Neuronal stem cell (in vitro differentiated cells): ENCODE results near the gene MUC20.

Experiments
- DNase-seq: peaks from one replicate; pipeline ENCODE4 v3.0.0-alpha.2; 2013; ENCODE audit warnings: low spot score
- H2AFZ ChIP-seq: one replicate; pipeline ENCODE4 v1.6.1; 2013; ENCODE audit warnings: mild to moderate bottlenecking, low read length, inconsistent platforms
- H2AK5ac ChIP-seq: 2 replicates; pipeline ENCODE4 v1.6.1; 2013; ENCODE audit warnings: low read depth, mild to moderate bottlenecking, inconsistent platforms, low read length, moderate library complexity, mixed read lengths
- H2BK120ac ChIP-seq: 2 replicates; pipeline ENCODE4 v1.6.1; 2013; ENCODE audit warnings: low read depth, mild to moderate bottlenecking, inconsistent platforms, low read length, moderate library complexity, mixed read lengths
- H2BK12ac ChIP-seq: one replicate; pipeline ENCODE4 v1.6.1; 2013; ENCODE audit warnings: low read length, inconsistent platforms
- H2BK15ac ChIP-seq: 2 replicates; pipeline ENCODE4 v1.6.1; 2013; ENCODE audit warnings: mild to moderate bottlenecking, low read length, inconsistent platforms, mixed read lengths
- H2BK5ac ChIP-seq: one replicate; pipeline ENCODE4 v1.6.1; 2013; ENCODE audit warnings: inconsistent platforms, mild to moderate bottlenecking, low read length, moderate library complexity
- H3K14ac ChIP-seq: one replicate; pipeline ENCODE4 v1.6.1; 2013; ENCODE audit warnings: low read length, inconsistent platforms
- H3K18ac ChIP-seq: 2 replicates; pipeline ENCODE4 v1.6.1; 2013; ENCODE audit warnings: low read length, inconsistent platforms
- H3K23ac ChIP-seq: 2 replicates; pipeline ENCODE4 v1.6.1; 2013; ENCODE audit warnings: low read depth, mild to moderate bottlenecking, mixed read lengths, low read length, inconsistent platforms; ENCODE audit not compliant: poor library complexity
- H3K27ac ChIP-seq: replicated peaks from 3 replicates; pipeline ENCODE4 v1.5.1; 2013; ENCODE audit warnings: low read length, inconsistent platforms
- H3K27me3 ChIP-seq, 3 experiments: 2 replicates each; pipeline ENCODE4 v1.6.1; 2013; ENCODE audit warnings: low read length in 3 of 3, mild to moderate bottlenecking in 2 of 3, inconsistent platforms in 1 of 3, low read depth in 1 of 3, mixed read lengths in 1 of 3, moderate library complexity in 1 of 3; ENCODE audit not compliant: control insufficient read depth in 3 of 3, insufficient read depth in 3 of 3
- H3K36me3 ChIP-seq, 2 donors: replicated peaks in 1 of 2; 2 replicates each; pipeline ENCODE4 v1.6.1; 2013; ENCODE audit warnings: low read length in 2 of 2; ENCODE audit not compliant: control insufficient read depth in 2 of 2, insufficient read depth in 2 of 2
- H3K4ac ChIP-seq: 2 replicates; pipeline ENCODE4 v1.6.1; 2013; ENCODE audit warnings: inconsistent platforms, mild to moderate bottlenecking, low read length, moderate library complexity
- H3K4me1 ChIP-seq, 2 donors: 1 replicate in 1 of 2; 2 replicates in 1 of 2; pipeline ENCODE4 v1.6.1; 2013; ENCODE audit warnings: low read length in 2 of 2, low read depth in 1 of 2; ENCODE audit not compliant: control insufficient read depth in 2 of 2, insufficient read depth in 1 of 2
- H3K4me2 ChIP-seq: one replicate; pipeline ENCODE4 v1.6.1; 2013; ENCODE audit warnings: mild to moderate bottlenecking, low read length, inconsistent platforms; ENCODE audit not compliant: insufficient read depth, poor library complexity, severe bottlenecking
- H3K4me3 ChIP-seq, 2 donors: 2 replicates each; pipeline ENCODE4 v1.5.1; 2013; ENCODE audit warnings: low read length in 2 of 2, mild to moderate bottlenecking in 2 of 2, inconsistent platforms in 1 of 2, moderate library complexity in 1 of 2
- H3K79me1 ChIP-seq: one replicate; pipeline ENCODE4 v1.6.1; 2013; ENCODE audit warnings: low read depth, mild to moderate bottlenecking, inconsistent platforms, low read length, moderate library complexity
- H3K9ac ChIP-seq: one replicate; pipeline ENCODE4 v1.6.1; 2013; ENCODE audit warnings: mild to moderate bottlenecking, low read depth, low read length, inconsistent platforms; ENCODE audit not compliant: poor library complexity
- H3K9me3 ChIP-seq, 2 donors: replicated peaks in 1 of 2; 2 replicates each; pipeline versions ENCODE3 to v1.6.1; 2013; ENCODE audit warnings: low read length in 2 of 2, mild to moderate bottlenecking in 2 of 2, inconsistent platforms in 1 of 2, low read depth in 1 of 2, mixed read lengths in 1 of 2, moderate library complexity in 1 of 2; ENCODE audit not compliant: control insufficient read depth in 2 of 2, insufficient read depth in 1 of 2
- H4K8ac ChIP-seq: one replicate; pipeline ENCODE4 v1.6.1; 2013; ENCODE audit warnings: low read depth, mild to moderate bottlenecking, inconsistent platforms, low read length, moderate library complexity
- H4K91ac ChIP-seq: one replicate; pipeline ENCODE4 v1.6.1; 2013; ENCODE audit warnings: low read length, low read depth, mild to moderate bottlenecking, inconsistent platforms; ENCODE audit not compliant: poor library complexity
- WGBS, 2 donors: extraction: QIAGEN DNeasy Blood & Tissue Kit; methylation state at CpG; one replicate each; pipeline ENCODE4 v1.1.7; 2013; ENCODE audit warnings: missing lambda C conversion rate in 2 of 2, mixed read lengths in 1 of 2; ENCODE audit not compliant: insufficient read length in 2 of 2, insufficient replicate concordance in 1 of 2; ENCODE audit errors: extremely low coverage in 2 of 2; 5-methylcytosine and 5-hydroxymethylcytosine counted together

MUC20 gene

DNA sequence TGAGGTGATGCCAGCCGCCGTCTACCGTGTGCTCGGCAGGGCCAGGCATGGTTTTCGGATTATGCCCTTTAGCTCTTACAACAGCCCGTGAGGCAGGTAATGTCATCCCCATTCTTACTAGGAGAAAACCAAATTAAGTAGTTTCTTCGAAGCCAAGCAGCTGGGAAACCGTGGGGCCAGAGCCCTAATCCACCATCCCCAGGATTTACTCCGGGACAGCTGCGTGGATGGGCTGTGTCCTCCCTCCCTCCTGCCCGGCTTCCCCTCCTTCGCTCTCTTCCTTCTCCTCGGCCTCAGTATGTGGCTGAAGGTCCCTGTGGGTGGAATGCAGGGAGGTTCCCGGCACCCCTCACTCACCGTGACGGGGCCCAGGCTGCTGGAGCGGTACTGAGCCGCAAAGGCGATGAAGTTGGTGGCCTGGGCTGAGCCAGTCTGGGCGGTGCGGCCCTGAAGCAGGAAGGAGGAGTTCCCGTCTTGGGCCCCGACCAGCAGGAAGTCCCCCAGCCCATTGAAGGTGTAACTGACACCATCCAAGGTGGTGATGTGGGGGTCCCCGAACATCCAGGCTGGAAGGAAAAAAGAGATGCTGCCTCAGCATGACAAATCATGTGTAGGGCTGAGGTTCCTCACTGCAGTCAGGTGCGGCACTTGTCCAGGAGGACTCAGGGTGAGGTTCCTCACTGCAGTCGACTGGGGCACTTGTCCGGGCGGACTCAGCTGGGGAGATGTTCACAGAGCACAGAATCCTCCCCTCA, 42.5 kb downstream of the MUC20 start:
- Histone ChIP-seq H2BK12ac (no peak overlapping the region), H2AFZ (no peak overlapping the region), H3K9me3 (no peaks in the 10 kb centered on the region), H2AK5ac (peak overlapping the region; percentile 56), H3K36me3 (no peaks in the 10 kb centered on the region), H3K4me3 (no peak overlapping the region), H3K27me3 (peaks cover 0 to 5% (median 0%) of the 10 kb centered on the region in 3 experiments), H2BK120ac (no peak overlapping the region), H3K14ac (no peak overlapping the region), H3K27ac (no peak overlapping the region), H3K18ac (peak overlapping the region; percentile 85), H4K91ac (no peak overlapping the region), H3K9ac (no peak overlapping the region), H2BK5ac (peak overlapping the region; percentile 0), H3K4me2 (no peak overlapping the region), H2BK15ac (peak overlapping the region; percentile 37), H3K79me1 (peaks cover 2% of the 10 kb centered on the region), H3K4ac (no peak overlapping the region), H3K4me1 (no peaks in the 10 kb centered on the region), H3K23ac (no peak overlapping the region), H4K8ac (no peak overlapping the region)
- no peak for DNase-seq
- no CpG with 5 or more reads among the region's 28 CpGs for whole genome bisulfite sequencing, 2 donors

DNA sequence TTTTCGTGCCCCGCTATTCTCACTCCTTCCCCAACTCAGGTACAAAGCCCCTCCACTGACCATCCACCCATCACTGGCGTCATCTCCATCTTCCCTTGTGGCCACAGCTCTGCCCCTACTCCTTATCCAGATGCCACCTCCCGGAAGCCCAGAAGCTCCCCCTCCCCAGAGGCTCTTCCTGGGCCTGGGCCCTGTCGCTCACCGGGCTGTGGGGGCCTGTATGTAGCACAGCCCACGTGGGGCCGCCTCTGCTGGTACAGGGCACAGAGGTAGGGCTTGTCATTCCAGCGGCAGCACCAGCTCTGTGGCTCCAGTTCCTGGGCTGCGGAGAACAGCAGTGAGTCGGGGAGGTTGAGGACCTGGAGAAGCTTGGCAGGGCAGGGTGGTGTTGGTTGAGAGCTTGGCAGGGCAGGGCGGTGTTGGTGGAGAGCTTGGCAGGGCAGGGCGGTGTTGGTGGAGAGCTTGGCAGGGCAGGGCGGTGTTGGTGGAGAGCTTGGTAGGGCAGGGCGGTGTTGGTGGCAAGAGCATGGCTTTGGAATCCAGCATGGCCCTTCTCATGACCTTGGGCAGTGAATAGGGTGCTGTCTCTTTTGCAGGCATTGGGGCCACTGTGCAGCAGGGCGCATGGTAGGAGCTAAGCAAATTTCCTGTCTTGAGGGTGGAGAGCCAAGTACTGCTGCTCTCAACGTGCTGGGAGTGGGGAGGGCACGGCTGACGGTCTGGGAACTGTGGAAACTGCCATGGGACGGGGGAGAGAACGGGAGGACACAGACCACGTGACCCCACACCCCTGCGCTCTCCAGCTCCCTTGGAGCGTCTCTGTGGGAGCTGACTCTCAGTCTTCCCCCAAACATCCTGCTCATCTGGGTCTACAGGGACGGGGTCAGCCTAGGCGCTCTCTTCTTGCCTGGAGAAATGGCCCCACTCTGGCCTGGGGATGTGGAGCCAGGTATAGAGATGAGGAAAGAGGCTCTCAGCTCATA, 43.4 kb downstream of the MUC20 start:
- Histone ChIP-seq H3K4me1 (no peaks in the 10 kb centered on the region), H3K36me3 (no peaks in the 10 kb centered on the region), H3K9me3 (no peaks in the 10 kb centered on the region), H3K4ac (no peak overlapping the region), H4K8ac (no peak overlapping the region), H2BK12ac (no peak overlapping the region), H3K27ac (no peak overlapping the region), H3K14ac (no peak overlapping the region), H2BK120ac (no peak overlapping the region), H4K91ac (no peak overlapping the region), H2BK15ac (no peak overlapping the region), H3K23ac (no peak overlapping the region), H2AFZ (peak overlapping the region; percentile 17), H2BK5ac (peak overlapping the region; percentile 0), H3K4me2 (no peak overlapping the region), H3K18ac (peak overlapping the region; percentile 80), H3K79me1 (peaks cover 2% of the 10 kb centered on the region), H2AK5ac (peak overlapping the region; percentile 14), H3K9ac (no peak overlapping the region), H3K27me3 (peaks cover 0 to 5% (median 0%) of the 10 kb centered on the region in 3 experiments), H3K4me3 (no peak overlapping the region)
- whole genome bisulfite sequencing, 2 donors, result no CpG with 5 or more reads among the region's 26 CpGs
- no peak for DNase-seq

DNA sequence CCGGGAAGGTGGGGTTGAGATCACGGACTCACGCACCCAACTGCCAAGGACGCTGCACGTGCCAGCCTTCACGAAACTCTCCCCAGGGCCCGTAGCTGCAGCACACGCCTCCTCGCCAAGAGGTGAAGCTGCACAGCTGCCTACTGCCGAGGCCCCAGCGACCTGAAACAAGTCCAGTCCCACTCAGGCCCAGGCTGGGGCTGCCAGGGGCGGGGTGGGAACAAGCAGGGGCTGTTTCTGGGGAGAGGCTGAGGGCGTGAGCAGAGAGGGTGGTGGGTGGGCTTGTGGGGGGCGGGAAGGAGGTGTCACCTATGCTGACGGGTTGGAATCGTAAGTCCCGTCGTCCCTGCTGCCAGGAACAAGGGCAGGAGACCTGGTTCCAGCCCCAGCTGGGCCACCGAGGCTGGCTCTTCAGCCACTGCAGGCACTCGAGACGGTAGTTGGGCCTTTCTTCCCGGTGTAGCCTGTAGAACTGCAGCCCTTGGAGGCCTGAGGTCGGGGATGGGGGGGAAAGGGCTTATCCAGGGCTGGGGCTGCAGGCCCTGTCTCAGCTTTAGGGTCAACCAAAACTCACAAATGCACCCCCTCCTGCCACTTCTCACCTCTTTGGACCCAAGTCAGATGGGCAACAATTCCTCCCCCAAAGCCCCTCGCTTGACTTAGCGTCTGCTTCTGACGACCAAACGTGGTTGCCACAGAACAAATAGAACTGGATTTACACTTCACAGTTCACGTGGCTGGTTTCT, 44.4 kb downstream of the MUC20 start:
- Histone ChIP-seq H3K14ac (peak overlapping the region; percentile 31), H2AK5ac (no peak overlapping the region), H3K9ac (no peak overlapping the region), H2BK15ac (no peak overlapping the region), H3K4me1 (no peaks in the 10 kb centered on the region), H3K36me3 (no peaks in the 10 kb centered on the region), H3K4ac (no peak overlapping the region), H2BK120ac (no peak overlapping the region), H4K8ac (no peak overlapping the region), H3K9me3 (no peaks in the 10 kb centered on the region), H2BK12ac (no peak overlapping the region), H3K27ac (no peak overlapping the region), H2BK5ac (no peak overlapping the region), H3K23ac (no peak overlapping the region), H3K4me3 (peak overlapping the region in 1 of 2 donors; percentile 18), H3K18ac (peak overlapping the region; percentile 44), H3K27me3 (peaks cover 0 to 5% (median 0%) of the 10 kb centered on the region in 3 experiments), H3K79me1 (peaks cover 4% of the 10 kb centered on the region), H4K91ac (no peak overlapping the region), H2AFZ (no peak overlapping the region), H3K4me2 (no peak overlapping the region)
- no peak for DNase-seq
- no CpG with 5 or more reads among the region's 28 CpGs for WGBS, 2 donors
